NCI-H1694 treated with DMSO at 0.1 percent for 48 hours (cell line): ENCODE measurements around the gene OSBPL10.

Source experiments
- DNase-seq: peaks from one replicate; lab custom pipeline; 2025; lab: John Stamatoyannopoulos, UW

Gene OSBPL10

DNA sequence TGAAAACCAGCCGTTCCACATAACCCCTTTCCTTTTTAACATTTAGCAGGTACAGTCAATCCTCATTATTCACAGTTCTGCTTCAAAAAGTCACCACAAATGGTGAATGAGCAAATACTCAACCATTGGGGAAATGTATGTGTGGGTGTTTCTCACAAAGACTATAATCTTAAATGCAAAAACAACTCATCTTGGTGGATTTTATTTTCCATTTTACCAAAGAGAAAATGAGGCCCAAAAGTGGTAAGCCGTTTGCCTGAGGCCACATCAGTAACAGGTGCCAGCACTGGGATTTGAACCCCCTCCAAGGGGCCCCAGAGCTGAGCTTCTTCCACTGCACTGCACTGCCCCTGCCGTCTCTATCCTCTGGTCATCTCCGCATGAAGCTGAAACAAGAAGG, 208.8 kb downstream of the OSBPL10 start:
- no peak for DNase-seq

- DNase-seq = no peak
Measured at GRCh38 chr3:31770822-31771326, 210.2 kb downstream of the OSBPL10 start.

DNA sequence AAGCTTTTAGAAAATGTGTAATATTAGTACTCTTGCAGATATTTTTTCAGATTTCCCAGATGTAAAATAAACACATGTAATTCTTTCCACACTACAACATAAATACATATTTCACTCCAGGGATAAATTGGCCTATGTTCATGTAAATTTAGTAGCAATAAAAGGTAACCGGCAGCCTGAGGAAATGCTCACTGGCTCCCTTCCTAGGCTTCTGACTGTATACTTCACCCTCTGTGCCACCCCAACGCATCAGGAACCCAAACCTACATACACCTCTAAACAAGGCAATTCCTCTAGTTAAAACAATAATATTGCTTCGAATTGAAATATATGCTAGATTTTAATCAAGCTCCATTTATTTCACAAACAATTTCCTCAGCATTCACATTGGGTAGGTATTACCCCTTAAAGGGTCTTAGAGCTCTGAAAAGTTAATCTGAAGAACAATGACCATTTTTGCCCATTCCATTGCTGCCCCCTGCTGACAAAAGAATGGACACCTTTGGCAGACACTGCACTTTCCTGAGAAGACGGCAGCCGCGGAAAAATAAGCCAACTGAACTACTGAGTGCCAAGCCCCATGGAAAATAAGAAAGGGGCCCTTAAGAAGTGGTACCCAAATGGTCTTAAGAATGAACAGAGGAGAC, 212.5 kb downstream of the OSBPL10 start:
- peak; percentile 19 for DNase-seq

GRCh38 chr3:31767920-31768319, 213.1 kb downstream of the OSBPL10 start:
- DNase-seq = no peak

DNA sequence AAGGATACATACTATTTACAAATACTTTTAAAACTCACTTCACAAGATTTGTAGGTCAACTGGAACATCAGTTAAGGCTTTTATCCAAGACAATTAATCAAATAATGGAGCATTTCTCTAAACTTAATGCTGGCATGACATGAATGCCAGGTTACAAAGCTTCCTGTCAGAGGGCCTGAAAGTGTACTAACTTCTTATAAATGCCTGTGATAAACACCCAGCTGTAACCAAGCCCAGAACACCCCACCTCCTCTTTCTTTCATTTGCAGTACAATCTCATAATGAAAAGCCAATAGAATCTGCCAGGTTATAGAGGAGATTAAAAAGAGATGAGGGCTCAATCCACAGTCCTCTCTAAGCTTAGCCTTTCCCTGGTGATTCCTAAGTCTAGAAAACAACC, 214.4 kb downstream of the OSBPL10 start:
- no peak for DNase-seq

DNA sequence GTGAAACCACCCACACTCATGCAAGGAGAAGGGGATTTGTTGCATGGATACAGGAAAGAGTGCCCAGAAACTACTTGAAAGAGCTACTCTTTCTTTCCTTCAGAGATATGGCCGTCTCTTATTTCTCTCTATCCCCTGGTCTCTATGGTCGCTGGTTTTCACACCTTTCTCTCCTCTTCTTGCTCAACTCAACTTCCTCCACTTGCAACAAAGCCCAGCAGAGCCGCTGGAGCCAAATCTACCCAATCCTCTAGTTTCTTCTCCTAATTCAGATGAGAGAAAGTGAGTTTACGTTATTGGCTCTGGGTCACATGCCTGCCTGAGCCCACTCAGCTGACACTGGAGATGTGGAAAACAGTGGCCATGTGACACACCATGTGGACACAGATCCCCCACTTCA, 215.2 kb downstream of the OSBPL10 start:
- no peak for DNase-seq

DNA sequence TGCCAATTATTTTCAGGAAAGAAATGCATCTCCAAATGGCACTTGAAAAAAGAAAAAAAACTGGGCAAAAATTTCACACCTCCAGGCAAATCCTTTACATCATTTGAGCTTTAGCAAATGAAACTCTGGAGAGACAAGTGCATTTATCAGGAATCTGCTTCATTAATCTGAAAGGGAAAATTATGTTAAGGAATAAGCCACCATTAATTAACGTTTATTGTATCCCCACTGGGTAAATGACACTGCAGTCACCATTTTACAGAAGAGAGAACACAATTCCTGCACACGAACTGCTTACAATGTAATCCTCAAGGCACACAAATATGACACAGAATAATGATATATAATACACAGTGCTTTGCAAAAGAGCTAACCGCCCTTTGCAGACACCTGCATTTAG, 217.3 kb downstream of the OSBPL10 start:
- DNase-seq = no peak

GRCh38 chr3:31762888-31763351, 218.1 kb downstream of the OSBPL10 start:
- no peak for DNase-seq

DNA sequence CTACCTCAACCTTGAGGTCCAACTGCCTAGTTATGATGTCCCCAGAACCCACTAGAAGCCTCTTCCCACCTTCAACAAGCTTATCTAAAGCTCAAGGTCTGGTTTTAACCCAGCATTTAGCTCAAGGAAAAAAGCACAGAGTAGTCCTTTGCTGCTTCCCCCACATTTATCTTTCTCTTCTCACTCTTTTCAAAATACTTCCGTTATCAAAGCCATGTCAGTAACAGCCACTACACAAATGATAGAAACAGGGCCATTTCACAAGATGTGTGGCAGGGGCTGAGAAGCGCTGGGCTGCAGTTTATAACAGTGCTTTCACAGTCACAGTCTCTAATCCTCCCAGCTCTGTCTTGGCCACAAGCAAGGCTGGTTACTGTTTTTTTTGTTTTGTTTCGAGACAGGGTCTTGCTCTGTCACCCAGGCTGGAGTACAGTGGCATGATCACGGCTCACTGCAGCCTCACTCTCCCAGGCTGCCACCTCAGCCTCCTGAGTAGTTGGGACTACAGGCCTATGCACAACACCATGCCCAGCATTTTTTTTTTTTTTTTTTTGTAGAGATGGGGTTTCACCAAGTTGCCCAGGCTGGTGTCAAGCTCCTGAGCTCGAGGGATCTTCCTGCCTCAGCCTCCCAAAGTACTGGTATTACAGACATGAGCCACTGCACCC, 218.8 kb downstream of the OSBPL10 start:
- no peak for DNase-seq

DNA sequence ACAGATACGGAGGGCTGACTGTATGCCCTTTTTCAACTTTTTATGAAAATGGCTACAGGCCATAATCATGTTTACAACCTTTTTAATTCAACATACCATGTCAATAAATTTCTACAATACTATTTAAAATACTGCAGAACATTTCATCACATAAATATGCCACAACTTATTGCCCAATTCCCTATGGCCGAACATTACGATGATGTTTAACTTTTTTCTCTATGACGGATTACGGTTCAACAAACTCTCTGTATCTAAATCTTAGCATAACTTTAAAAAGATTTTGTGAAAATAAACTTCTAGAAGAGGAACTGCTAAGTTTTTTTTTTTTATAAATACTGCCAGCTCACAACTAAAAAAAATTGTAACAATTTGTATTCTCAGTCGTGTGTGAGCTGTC, 220.4 kb downstream of the OSBPL10 start:
- no peak for DNase-seq

GRCh38 chr3:31758322-31758965, 222.6 kb downstream of the OSBPL10 start:
- DNase-seq = no peak

- no peak for DNase-seq
Measured at GRCh38 chr3:31755926-31756658, 225.0 kb downstream of the OSBPL10 start.

- DNase-seq = no peak
Measured at GRCh38 chr3:31754575-31755278, 226.3 kb downstream of the OSBPL10 start.

GRCh38 chr3:31753050-31753425, 228.0 kb downstream of the OSBPL10 start:
- DNase-seq = no peak

DNA sequence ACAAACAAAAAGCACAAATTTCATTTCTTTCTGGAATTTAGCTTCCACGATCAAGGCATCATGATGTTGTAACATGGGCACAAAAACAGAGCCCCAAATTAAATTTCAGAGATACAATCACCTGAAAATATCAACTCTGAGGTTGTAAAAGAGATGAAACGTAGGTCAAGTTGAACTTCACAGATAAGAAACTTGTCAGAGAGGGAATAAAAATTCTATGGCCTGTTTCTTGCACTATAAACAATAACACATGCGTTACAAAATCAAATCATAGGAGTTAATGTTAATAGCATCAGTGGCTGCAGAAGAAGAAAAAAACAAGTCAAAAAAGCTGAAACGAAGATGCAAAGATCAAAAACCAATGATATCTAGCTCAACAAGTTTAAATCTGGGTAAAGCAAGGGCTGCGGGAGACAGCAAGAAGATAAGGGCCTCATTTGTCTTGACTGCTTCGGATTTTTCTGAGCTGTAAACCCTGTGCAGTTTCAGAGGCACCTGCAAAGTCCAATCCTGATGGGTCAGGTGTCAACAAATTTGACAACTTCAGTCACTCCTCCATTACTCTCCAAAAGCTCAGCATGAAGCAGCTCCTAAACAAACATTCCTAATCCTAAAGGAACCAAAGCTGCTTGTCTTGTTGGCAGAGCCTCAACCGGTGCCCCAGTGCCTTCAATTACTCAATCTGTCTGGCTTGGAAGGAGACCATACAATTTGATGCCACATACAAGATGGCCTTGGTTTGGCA, 228.6 kb downstream of the OSBPL10 start:
- DNase-seq = no peak

DNA sequence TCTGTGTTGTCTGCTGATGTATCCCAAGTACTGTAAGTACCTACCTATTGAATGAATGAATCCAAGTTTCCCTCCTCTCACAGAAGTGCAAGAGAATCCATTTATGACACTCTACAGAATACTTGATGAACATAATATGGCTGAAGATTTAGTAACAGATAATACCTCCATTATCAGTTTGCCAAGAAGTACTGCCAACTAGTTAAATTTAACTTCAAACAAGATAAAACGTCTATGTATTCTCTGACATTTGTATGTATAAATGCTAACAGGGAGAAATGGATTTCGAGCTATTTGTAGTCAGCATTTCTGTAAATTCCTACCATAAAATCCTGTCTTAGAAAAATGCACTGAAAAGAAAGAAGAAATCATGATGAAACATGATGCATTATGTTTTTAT, 230.7 kb downstream of the OSBPL10 start:
- no peak for DNase-seq

DNA sequence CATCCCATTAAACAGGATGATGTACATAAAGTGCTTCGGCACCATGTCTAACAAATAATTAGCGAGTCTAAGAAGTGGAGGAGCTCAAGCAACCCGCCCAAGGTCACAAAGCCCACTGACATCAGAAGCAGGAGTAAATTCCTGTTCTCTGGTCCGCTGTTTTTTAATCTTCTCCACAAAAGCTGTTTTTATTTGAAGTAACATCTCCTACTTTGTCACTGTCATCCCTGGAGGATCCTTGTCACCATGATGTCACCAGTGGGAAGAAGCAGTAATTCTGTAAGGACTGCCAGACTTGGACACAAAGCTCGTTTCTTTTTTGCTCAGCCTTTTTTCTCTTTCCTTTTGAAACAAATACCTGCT, 232.1 kb downstream of the OSBPL10 start:
- no peak for DNase-seq

- DNase-seq = no peak
Measured at GRCh38 chr3:31748281-31748932, 232.7 kb downstream of the OSBPL10 start.

GRCh38 chr3:31747785-31748184, 233.3 kb downstream of the OSBPL10 start:
- DNase-seq = no peak

GRCh38 chr3:31744913-31745312, 236.1 kb downstream of the OSBPL10 start:
- no peak for DNase-seq
